ENCODE measurements around the gene HFE.

Gene HFE

GRCh38 chr6:26140254-26140966 lies 53.2 kb downstream of the HFE start:
- FAIRE-seq: no peak

GRCh38 chr6:26140967-26141294 lies 53.7 kb downstream of the HFE start:
- no peak for FAIRE-seq

- FAIRE-seq: no peak
Observed at GRCh38 chr6:26141378-26141904, 54.2 kb downstream of the HFE start.

GRCh38 chr6:26142026-26142425 lies 54.8 kb downstream of the HFE start:
- no peak for FAIRE-seq
